HFFc6 (cell line): Measurements from ENCODE around the gene KIF9. TPM values are rescaled to one million over a fixed set of nuclear protein-coding genes. Genes with fewer than 3 reads are reported as not detected.

Experiments
- DNase-seq: peaks from one replicate; pipeline ENCODE4 v3.0.0-alpha.2; 2018
- H3K27ac Mint-ChIP-seq: 2 replicates; pipeline ENCODE4 v1.8.0; 2020; ENCODE audit warnings: mild to moderate bottlenecking, mixed read lengths
- H3K27me3 Mint-ChIP-seq: 2 replicates; pipeline ENCODE4 v1.8.0; 2021; ENCODE audit warnings: mild to moderate bottlenecking, moderate library complexity, mixed read lengths; ENCODE audit not compliant: insufficient read depth
- H3K36me3 Mint-ChIP-seq: 2 replicates; pipeline ENCODE4 v1.8.0; 2021; ENCODE audit warnings: low read depth, mixed read lengths
- H3K4me1 Mint-ChIP-seq: 2 replicates; pipeline ENCODE4 v1.8.0; 2020; ENCODE audit warnings: low read depth, mixed read lengths
- H3K4me3 Mint-ChIP-seq: 2 replicates; pipeline ENCODE4 v1.8.0; 2020; ENCODE audit warnings: mild to moderate bottlenecking, moderate library complexity, mixed read lengths
- H3K9me3 Mint-ChIP-seq: 2 replicates; pipeline ENCODE4 v1.8.0; 2020; ENCODE audit warnings: mild to moderate bottlenecking, mixed read lengths
- CTCF ChIP-seq: fragments of 200-600 bp; sonication (generic); IDR thresholded peaks from 2 replicates; pipeline ENCODE4 v1.5.0; 2021; ENCODE audit warnings: antibody characterized with exemption, mild to moderate bottlenecking
- total RNA-seq, 6 experiments: library from RNA; stranded (reverse); fragmentation: NEBNext Ultra II Directional; extraction: Animal tissue kit (Norgen Biotek cat#: 25700); gene quantifications; 2 replicates in 1 of 6; 3 replicates in 5 of 6; pipeline ENCODE4 v1.2.3, GENCODE V29; 2021

The KIF9 gene
- total RNA-seq, 6 experiments from 2014 or later, result 5.0 to 8.6 (median 5.7) TPM

GRCh38 chr3:47244531-47245100 is 38.0 kb downstream of the KIF9 start:
- no peak for TF ChIP-seq CTCF
- H3K27me3 Mint-ChIP-seq, result peaks cover 3% of the 10 kb centered on the region
- H3K4me1 Mint-ChIP-seq, result no peaks in the 10 kb centered on the region
- no peak for DNase-seq
- no peaks in the 10 kb centered on the region for H3K36me3 Mint-ChIP-seq
- no peaks in the 10 kb centered on the region for H3K9me3 Mint-ChIP-seq
- no peak overlapping the region for H3K4me3 Mint-ChIP-seq
- no peak overlapping the region for H3K27ac Mint-ChIP-seq

- no peak for TF ChIP-seq CTCF
- no peak overlapping the region for H3K27ac Mint-ChIP-seq
- H3K9me3 Mint-ChIP-seq, result no peaks in the 10 kb centered on the region
- no peak overlapping the region for H3K4me3 Mint-ChIP-seq
- H3K27me3 Mint-ChIP-seq, result no peaks in the 10 kb centered on the region; the same call in none of the 2 replicates
- DNase-seq, result no peak
- no peaks in the 10 kb centered on the region for H3K36me3 Mint-ChIP-seq
- H3K4me1 Mint-ChIP-seq, result no peaks in the 10 kb centered on the region
Measured at GRCh38 chr3:47243419-47244147, 39.0 kb downstream of the KIF9 start.

GRCh38 chr3:47239929-47240328 is 42.7 kb downstream of the KIF9 start:
- H3K4me3 Mint-ChIP-seq, result no peak overlapping the region
- H3K4me1 Mint-ChIP-seq, result peaks cover 7% of the 10 kb centered on the region; the same call in 1 of the 2 replicates
- no peak for TF ChIP-seq CTCF
- no peak for DNase-seq
- H3K9me3 Mint-ChIP-seq, result no peaks in the 10 kb centered on the region
- H3K36me3 Mint-ChIP-seq, result no peaks in the 10 kb centered on the region
- peaks cover 3% of the 10 kb centered on the region for H3K27me3 Mint-ChIP-seq
- H3K27ac Mint-ChIP-seq, result no peak overlapping the region

GRCh38 chr3:47238017-47238416 is 44.6 kb downstream of the KIF9 start:
- Mint-ChIP-seq H3K27ac (no peak overlapping the region), H3K9me3 (no peaks in the 10 kb centered on the region), H3K36me3 (no peaks in the 10 kb centered on the region), H3K4me1 (peaks cover 7% of the 10 kb centered on the region; the same call in 1 of the 2 replicates), H3K27me3 (peaks cover 3% of the 10 kb centered on the region; the same call in 1 of the 2 replicates), H3K4me3 (no peak overlapping the region)
- no peak for TF ChIP-seq CTCF
- DNase-seq, result no peak

GRCh38 chr3:47228088-47228487 is 54.5 kb downstream of the KIF9 start:
- no peak for DNase-seq
- Mint-ChIP-seq H3K27ac (no peak overlapping the region), H3K9me3 (no peaks in the 10 kb centered on the region), H3K4me1 (peaks cover 7% of the 10 kb centered on the region; the same call in 1 of the 2 replicates), H3K36me3 (no peaks in the 10 kb centered on the region), H3K27me3 (peaks cover 3% of the 10 kb centered on the region), H3K4me3 (no peak overlapping the region)
- TF ChIP-seq CTCF, result no peak
